Measurements from ENCODE around the gene MPDU1.
"Not testable (repeated sequence)": the region's sequence is repeated elsewhere in the genome, so short reads cannot be mapped to it uniquely, and the experiment has no call there.

Gene MPDU1

DNA sequence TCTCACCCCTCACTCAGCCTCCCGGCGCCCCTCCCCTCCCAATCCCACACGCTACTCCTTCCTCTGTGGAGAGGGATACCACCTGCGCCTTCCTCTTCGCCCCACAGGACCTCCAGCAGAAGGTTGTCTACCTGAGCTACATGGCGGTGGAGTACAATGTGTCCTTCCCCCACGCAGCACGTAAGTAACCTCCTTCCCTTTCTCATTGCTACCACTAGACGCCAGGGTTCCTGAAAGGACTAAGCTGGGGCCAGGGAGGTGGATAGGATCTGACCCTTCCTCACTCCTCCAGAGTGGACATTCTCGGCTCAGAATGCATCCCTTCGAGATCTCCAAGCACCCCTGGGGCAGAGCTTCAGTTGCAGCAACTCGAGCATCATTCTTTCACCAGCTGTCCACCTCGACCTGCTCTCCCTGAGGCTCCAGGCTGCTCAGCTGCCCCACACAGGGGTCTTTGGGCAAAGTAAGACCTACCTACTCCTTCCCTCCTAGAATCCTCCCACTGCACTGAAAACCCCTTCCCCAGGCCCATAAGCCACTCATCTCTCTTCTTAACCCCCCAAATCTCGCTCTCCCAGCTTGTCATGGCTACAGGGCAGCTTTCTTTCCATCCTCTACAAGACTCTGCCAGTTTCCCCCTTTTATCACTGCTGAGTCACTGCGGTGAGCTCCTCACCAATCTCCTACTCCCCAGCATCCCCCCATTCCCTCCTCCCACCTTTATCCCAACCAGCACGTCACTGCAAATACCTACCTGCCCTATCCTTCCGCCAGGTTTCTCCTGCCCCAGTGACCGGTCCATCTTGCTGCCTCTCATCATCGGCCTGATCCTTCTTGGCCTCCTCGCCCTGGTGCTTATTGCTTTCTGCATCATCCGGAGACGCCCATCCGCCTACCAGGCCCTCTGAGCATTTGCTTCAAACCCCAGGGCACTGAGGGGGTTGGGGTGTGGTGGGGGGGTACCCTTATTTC lies 2.8 kb upstream of the MPDU1 start:
- no peak for DNase-seq (ENCODE audit: low read depth)

GRCh38 chr17:7582396-7583252 lies 1.0 kb upstream of the MPDU1 start:
- no peak for DNase-seq (ENCODE audit: low read depth)

DNA sequence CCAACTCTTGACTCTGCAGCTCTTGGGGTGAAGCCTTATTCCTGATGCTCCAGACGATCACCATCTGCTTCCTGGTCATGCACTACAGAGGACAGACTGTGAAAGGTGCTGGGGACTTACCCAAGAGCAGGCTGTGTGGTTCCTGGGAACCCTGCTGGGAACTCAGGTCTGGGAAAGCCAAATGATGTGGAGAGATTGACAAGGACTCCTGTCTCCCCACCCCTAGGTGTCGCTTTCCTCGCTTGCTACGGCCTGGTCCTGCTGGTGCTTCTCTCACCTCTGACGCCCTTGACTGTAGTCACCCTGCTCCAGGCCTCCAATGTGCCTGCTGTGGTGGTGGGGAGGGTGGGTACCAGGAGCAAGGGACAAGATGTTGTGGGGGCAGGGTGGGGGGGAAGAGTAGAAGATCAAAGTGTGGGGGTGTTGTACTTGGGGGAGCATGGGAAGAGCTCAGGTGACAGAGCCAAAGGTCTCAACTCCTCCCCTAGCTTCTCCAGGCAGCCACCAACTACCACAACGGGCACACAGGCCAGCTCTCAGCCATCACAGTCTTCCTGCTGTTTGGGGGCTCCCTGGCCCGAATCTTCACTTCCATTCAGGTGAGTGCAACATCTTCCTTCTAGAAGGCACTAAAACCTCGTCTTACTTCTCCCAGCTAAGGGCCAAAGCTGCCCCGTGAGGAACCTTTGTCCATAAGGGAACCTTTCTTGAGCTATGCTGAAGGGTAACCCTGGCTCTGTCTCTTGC lies 3.2 kb downstream of the MPDU1 start:
- no peak for DNase-seq (ENCODE audit: low read depth)

DNA sequence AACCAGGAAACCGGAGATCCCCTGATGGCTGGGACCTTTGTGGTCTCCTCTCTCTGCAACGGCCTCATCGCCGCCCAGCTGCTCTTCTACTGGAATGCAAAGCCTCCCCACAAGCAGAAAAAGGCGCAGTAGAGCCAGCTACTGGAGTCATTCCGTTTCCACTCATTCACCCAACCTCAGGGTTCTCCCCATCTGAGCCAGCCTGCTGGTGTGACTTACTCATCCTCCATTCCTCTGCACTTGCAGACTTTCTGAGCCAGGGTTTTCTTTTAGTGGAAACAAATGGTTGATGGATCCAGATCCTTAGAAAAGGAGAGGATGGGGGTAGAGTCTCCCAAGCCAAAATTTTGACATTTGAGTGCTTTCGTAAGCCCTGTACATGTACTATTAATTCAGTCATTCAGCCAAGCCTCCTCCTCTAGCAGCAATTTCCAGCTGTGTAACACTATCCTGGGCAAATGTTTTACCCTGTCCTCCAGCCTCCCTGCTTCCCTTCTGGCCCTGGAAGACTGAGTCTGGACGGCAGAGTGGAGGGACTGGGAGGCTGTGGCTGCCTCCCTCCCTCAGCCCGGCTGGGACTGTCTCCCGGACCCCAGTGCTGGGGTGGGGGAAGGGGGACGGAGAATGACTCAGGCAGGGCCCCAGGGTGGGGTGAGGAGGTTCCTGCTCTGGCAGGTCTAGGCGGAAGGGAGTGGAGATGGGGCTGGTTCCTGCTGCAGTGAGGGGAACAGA lies 3.9 kb downstream of the MPDU1 start:
- no peak for DNase-seq (ENCODE audit: low read depth)

GRCh38 chr17:7588553-7589203 lies 5.0 kb downstream of the MPDU1 start:
- no peak for DNase-seq (ENCODE audit: low read depth)

GRCh38 chr17:7589204-7589868 lies 5.7 kb downstream of the MPDU1 start:
- no peak for DNase-seq (ENCODE audit: low read depth)

DNA sequence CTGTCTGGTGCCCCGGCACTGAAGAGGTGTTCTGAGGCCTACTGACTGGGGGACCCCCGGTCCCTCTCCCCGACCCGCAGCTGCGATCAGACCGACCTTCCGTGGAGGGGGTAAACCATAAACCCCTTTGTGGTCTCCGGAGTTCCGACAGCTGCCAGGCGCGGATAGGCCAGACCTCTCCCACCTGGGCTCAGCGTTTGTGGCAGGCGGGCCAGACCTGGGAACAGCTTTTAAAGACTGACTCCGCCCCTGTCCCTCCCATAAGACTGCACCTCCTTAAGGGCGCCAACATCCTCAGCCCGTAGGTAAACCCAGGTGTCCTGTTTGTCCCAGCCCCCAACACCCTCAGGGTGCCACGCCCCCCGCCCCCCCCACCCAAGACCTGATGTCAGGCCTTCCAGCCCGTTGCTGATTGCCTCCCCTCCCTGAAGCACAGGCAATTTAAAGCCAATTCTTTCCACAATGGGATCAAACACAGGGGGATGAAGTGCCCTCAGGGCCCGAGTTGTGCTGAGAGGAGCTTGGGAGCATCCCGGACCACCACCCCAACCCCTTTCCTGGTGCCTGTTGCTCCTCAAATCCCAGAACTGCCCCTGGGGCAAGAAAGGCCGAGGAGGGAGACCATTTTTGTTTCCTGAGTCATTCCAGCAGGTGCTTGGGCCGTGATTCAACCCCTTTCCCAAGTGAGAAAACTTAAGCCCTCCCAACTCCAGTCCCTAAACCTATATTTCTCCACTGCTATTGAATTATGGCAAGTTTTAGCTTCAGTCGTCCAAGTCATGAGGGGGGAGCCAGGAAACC lies 6.4 kb downstream of the MPDU1 start, which contains the start of gene SOX15:
Gene SOX15 (minus strand): TSS at position 204 of the 801 bp plus-strand sequence. CDS start 418 bp downstream, outside the sequence.
- DNase-seq (ENCODE audit: low read depth): no peak

DNA sequence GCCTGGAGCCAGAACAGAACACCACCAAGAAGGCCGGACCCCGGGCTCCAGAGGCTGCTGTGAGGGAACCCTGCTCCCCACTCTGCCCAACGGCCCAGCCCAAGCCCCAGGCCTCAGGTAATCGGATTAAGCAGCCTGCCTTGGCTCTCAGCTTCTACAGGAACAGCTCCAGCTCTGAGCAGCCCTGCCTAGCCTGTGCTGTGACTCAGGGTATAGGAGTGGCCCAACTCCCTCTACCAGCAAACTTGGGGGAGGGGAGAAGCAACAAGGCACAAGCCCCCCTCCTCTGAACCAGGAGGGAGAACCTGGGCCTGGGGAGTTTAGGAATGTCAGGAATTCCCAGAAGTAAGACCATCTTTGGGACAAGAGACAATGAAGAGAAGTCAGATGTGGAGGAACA lies 7.1 kb downstream of the MPDU1 start:
- no peak for DNase-seq (ENCODE audit: low read depth)

DNA sequence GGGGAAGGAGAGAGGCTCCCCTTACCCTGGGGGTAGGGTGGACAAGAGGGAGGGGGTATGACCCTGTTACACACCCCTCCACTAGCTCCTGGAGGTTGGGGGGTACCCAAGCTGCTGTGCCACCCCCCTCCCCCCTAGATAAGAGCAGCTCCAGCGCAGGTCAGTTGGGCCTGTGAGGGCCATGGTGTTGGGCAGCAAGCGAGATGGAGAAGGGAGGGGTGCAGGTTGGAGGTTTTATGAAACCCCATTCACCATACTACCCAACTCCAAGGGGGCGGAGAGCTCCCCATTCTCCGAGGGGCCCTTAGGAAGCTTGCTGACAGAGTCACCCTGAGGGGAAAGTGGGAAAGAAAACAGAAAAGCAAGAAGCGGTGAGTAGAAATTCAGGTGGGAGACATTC lies 7.9 kb downstream of the MPDU1 start:
- DNase-seq (ENCODE audit: low read depth): no peak

DNA sequence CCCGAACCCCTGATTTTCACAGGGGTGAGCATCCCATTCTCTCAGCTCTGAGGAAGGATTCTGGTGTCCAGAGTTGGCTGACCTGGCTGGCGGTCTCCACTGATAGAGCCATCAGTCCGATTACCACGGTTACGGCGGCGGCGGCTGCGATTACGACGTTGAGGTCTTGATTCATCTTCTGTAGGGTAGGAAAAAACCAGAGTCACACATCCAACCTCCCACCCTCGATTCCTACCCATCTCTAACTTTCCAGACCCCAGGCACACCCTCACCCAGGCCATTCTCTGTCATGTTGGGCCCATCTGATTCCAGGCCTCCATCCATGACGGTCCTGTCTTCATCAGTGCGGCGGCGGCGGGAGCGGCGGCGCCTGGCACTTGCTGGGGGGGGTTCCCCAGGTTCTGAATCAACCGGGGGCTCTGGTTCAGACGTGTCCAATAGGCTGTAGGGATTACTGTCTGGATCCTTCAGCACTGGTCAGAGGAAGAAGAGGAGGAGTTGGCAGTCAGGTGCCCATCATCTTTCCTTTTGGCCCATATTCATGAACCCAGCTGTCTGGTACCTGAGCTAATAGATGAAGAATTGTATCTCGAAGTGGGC lies 8.9 kb downstream of the MPDU1 start:
- DNase-seq (ENCODE audit: low read depth): no peak

DNA sequence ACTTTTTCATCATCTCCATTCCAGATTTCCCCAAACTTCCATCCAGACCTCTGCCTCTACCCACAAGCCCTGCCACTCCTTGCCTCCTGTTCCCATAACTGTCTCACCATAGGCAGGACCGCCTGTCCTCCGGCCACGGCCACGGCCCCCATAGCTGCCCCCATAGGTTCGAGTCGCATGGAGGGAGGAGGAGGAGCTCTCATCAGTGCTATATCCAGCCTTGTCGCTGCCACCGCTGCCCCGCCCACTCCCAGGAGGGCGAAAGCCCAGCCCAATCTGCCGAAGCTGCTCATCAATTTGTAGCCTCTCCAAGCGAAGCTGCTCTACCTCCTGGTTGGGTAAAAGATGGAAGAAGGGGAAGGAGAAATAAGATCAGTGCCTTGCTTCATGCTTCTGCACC lies 9.6 kb downstream of the MPDU1 start:
- DNase-seq (ENCODE audit: low read depth): no peak

- not testable (repeated sequence) for DNase-seq (ENCODE audit: low read depth)
Observed at GRCh38 chr17:7597561-7597960, 13.9 kb downstream of the MPDU1 start.

DNA sequence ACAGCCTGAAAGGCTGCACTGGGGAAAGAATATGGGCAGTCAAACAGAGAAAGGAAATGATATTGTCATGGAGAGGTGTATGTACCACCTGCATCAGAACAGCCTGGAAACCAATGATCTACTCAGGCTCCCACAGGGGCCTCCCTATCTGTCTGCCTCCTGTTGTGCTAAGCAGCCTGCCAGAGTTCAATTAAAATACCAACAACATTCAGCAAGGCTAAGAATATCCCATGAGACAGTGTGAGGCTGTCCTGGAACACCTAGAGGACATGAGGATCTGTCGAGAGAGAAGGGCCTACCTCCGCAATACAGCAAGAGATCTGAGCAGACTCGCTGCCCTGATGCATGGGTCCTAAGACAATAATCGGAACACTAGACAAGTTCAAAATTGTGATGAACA lies 22.6 kb downstream of the MPDU1 start:
- DNase-seq (ENCODE audit: low read depth): no peak

DNA sequence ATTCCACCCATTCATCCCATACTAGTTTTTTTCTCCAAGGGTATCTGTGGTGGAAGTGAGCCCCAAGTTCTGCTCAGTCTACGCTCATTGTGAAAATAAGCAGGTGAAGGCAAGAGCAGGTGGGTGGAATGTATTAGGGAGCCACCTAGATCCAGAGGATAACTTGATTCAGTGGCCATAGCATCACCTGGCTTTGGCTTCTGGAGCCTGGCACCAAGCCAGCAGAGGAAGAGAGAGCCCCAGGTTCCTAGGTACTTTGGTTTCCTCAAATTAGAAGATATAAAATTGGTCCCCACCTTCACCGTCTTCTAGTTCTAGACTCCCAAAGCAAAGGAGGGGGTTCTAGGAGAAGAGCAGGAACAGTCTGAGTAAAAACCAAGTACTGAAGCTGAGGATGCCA lies 27.0 kb downstream of the MPDU1 start:
- no peak for DNase-seq (ENCODE audit: low read depth)

- DNase-seq (ENCODE audit: low read depth): no peak
Observed at GRCh38 chr17:7611635-7612293, 28.1 kb downstream of the MPDU1 start.

GRCh38 chr17:7612294-7612640 lies 28.6 kb downstream of the MPDU1 start:
- no peak for DNase-seq (ENCODE audit: low read depth)

GRCh38 chr17:7613769-7614424 lies 30.2 kb downstream of the MPDU1 start:
- DNase-seq (ENCODE audit: low read depth): no peak
